Neural progenitor cell (in vitro differentiated cells): ENCODE measurements around the gene EYS. TPM values are rescaled to one million over a fixed set of nuclear protein-coding genes. Genes with fewer than 3 reads are reported as not detected.

Source experiments
- DNase-seq: peaks from one replicate; pipeline ENCODE4 v3.0.0-alpha.2; 2016; ENCODE audit warnings: low spot score
- H2AFZ ChIP-seq: fragments of 200-600 bp; sonication (generic); replicated peaks from 2 replicates; pipeline ENCODE4 v1.6.1; 2016; ENCODE audit warnings: antibody characterized with exemption
- H3F3A ChIP-seq: fragments of 200-600 bp; sonication (generic); 2 replicates; pipeline ENCODE4 v1.6.1; 2016; ENCODE audit warnings: antibody characterized with exemption, low read depth
- H3K27ac ChIP-seq: fragments of 200-600 bp; sonication (generic); 2 replicates; pipeline ENCODE4 v1.5.1; 2016; ENCODE audit warnings: mild to moderate bottlenecking
- H3K27me3 ChIP-seq: fragments of 200-600 bp; sonication (generic); 2 replicates; pipeline ENCODE4 v1.6.1; 2016; ENCODE audit warnings: mild to moderate bottlenecking, moderate library complexity
- H3K36me3 ChIP-seq: fragments of 200-600 bp; sonication (generic); 2 replicates; pipeline ENCODE4 v1.5.1; 2016
- H3K4me1 ChIP-seq: fragments of 200-600 bp; sonication (generic); 2 replicates; pipeline ENCODE4 v1.6.1; 2016; ENCODE audit warnings: mixed run types
- H3K4me2 ChIP-seq: fragments of 200-600 bp; sonication (generic); 2 replicates; pipeline ENCODE4 v1.6.1; 2016
- H3K4me3 ChIP-seq: fragments of 200-600 bp; sonication (generic); 2 replicates; pipeline ENCODE4 v1.5.1; 2016
- H3K79me2 ChIP-seq: fragments of 200-600 bp; sonication (generic); 2 replicates; pipeline ENCODE4 v1.6.1; 2016; ENCODE audit warnings: low read depth
- H3K9ac ChIP-seq: fragments of 200-600 bp; sonication (generic); 2 replicates; pipeline ENCODE4 v1.6.1; 2016
- H3K9me3 ChIP-seq: fragments of 200-600 bp; sonication (generic); 2 replicates; pipeline ENCODE4 v1.5.1; 2016; ENCODE audit warnings: low read depth
- H4K20me1 ChIP-seq: fragments of 200-600 bp; sonication (generic); 2 replicates; pipeline ENCODE4 v1.6.1; 2016; ENCODE audit warnings: low read depth
- H3K27ac Mint-ChIP-seq: 3 replicates; pipeline ENCODE4 v1.8.0; 2021; ENCODE audit warnings: mixed read lengths
- H3K27me3 Mint-ChIP-seq: 2 replicates; pipeline ENCODE4 v1.8.0; 2022; ENCODE audit warnings: low read depth, mild to moderate bottlenecking, inconsistent platforms, moderate library complexity, mixed read lengths; ENCODE audit not compliant: insufficient read depth
- H3K36me3 Mint-ChIP-seq: 3 replicates; pipeline ENCODE4 v1.8.0; 2021; ENCODE audit warnings: mixed read lengths
- H3K4me1 Mint-ChIP-seq: 3 replicates; pipeline ENCODE4 v1.8.0; 2021; ENCODE audit warnings: mixed read lengths
- H3K4me3 Mint-ChIP-seq: 3 replicates; pipeline ENCODE4 v1.8.0; 2021; ENCODE audit warnings: mild to moderate bottlenecking, moderate library complexity, mixed read lengths
- H3K9me3 Mint-ChIP-seq: 3 replicates; pipeline ENCODE4 v1.8.0; 2020; ENCODE audit warnings: mixed read lengths
- CTCF ChIP-seq: fragments of 200-600 bp; sonication (generic); IDR thresholded peaks from 2 replicates; pipeline ENCODE4 v1.5.1; 2017; ENCODE audit warnings: antibody characterized with exemption, mild to moderate bottlenecking
- EZH2 ChIP-seq: fragments of 200-600 bp; sonication (generic); IDR thresholded peaks from 2 replicates; pipeline ENCODE4 v1.6.1; 2017; ENCODE audit warnings: antibody characterized with exemption, mild to moderate bottlenecking, moderate library complexity
- EZH2phosphoT487 ChIP-seq: fragments of 200-600 bp; sonication (generic); IDR thresholded peaks from 2 replicates; pipeline ENCODE4 v1.6.1; 2017; ENCODE audit warnings: antibody characterized with exemption
- total RNA-seq: library from RNA; depleted of rRNA; stranded (reverse); fragments of >200 nt; gene quantifications from 2 replicates; pipeline ENCODE4 v1.2.3, GENCODE V29; 2015; ENCODE audit warnings: low replicate concordance

Gene EYS
- total RNA-seq, 1 donor from 2014 or later = not detected

DNA sequence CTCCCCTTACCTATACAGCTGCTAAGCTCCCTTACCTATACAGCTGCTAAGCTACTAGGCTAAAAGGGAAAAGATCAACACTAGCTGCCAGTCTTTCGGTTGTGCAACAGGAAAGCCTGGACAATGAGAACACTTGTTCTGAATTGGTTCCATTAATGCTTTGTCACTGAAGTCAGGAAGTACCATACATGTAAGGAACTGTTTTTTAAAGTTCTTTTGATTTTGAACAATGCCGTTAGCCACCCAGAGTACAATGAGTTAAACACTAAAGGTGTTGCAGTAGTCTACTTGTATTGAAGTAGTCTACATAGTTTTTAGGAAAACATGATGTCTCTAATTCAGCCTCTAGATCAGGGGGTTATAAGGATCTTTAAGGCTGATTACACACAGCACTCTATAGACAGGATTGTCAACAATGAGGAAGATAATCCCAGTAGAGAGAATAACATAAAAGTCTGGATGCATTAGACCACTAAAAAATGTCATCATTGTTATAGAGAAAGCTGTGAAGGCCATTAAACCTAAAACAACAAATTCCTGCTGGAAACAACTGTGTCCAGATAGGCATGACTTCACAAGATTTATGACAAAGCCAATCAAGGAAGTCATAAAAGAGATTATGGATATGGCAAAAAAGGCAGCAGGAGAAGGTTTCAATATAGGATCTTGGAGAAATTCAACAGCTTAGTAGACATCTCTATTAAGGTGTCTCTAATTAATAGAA, 1765.1 kb downstream of the EYS start:
- no peak for TF ChIP-seq EZH2
- TF ChIP-seq CTCF = no peak
- no peak for TF ChIP-seq EZH2phosphoT487
- Histone ChIP-seq H4K20me1 (no peaks in the 10 kb centered on the region), H3K27ac (peak overlapping the region; percentile 71), H3K79me2 (no peaks in the 10 kb centered on the region), H3K36me3 (no peaks in the 10 kb centered on the region), H3F3A (peaks cover 40% of the 10 kb centered on the region), H3K4me2 (peak overlapping the region; percentile 4), H3K27me3 (no peaks in the 10 kb centered on the region), H3K4me3 (no peak overlapping the region), H2AFZ (peak overlapping the region; percentile 23), H3K9ac (no peak overlapping the region), H3K9me3 (no peaks in the 10 kb centered on the region), H3K4me1 (peaks cover 56% of the 10 kb centered on the region)
- DNase-seq = peak; percentile 7
- Mint-ChIP-seq H3K36me3 (peaks cover 4% of the 10 kb centered on the region), H3K9me3 (peaks cover 16% of the 10 kb centered on the region), H3K27me3 (peaks cover 2% of the 10 kb centered on the region), H3K4me1 (peaks cover 47% of the 10 kb centered on the region), H3K4me3 (no peak overlapping the region), H3K27ac (peak overlapping the region; percentile 81)

DNA sequence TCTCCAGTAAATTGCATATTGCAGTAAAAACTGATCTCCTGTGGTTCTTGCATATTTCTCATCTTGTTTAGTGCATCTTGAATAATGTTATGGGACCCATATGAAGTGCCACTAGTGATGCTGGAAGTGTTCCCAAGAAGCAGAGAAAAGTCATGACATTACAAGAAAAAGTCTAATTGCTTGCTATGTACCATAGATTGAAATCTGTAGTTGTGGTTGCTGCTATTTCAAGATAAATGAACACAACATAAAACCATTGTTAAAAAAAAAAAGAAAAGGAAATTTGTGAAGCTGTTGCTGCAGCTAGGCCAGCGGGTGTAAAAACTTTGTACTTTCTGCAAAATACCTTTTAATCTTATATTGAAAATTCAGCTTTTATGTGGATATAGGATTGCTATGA, 1767.0 kb downstream of the EYS start:
- Histone ChIP-seq H3K9ac (no peak overlapping the region), H4K20me1 (no peaks in the 10 kb centered on the region), H3K4me1 (peaks cover 56% of the 10 kb centered on the region), H3K4me2 (no peak overlapping the region), H3K27me3 (no peaks in the 10 kb centered on the region), H3K9me3 (no peaks in the 10 kb centered on the region), H3K4me3 (no peak overlapping the region), H3F3A (peaks cover 37% of the 10 kb centered on the region), H3K27ac (no peak overlapping the region), H3K36me3 (no peaks in the 10 kb centered on the region), H3K79me2 (no peaks in the 10 kb centered on the region), H2AFZ (peak overlapping the region; percentile 7)
- Mint-ChIP-seq H3K36me3 (peaks cover 7% of the 10 kb centered on the region), H3K4me3 (no peak overlapping the region), H3K27ac (peak overlapping the region; percentile 6), H3K4me1 (peaks cover 54% of the 10 kb centered on the region), H3K27me3 (peaks cover 2% of the 10 kb centered on the region), H3K9me3 (peaks cover 18% of the 10 kb centered on the region)
- no peak for DNase-seq
- TF ChIP-seq EZH2phosphoT487 (no peak), EZH2 (no peak), CTCF (no peak)

GRCh38 chr6:63936399-63936798, 1770.6 kb downstream of the EYS start:
- H2AFZ ChIP-seq = no peak overlapping the region
- H3K27me3 Mint-ChIP-seq = peaks cover 5% of the 10 kb centered on the region
- no peak overlapping the region for H3K4me2 ChIP-seq
- H3K27ac Mint-ChIP-seq = peak overlapping the region; percentile 40
- H3K9ac ChIP-seq = no peak overlapping the region
- H3K4me1 ChIP-seq = peaks cover 25% of the 10 kb centered on the region
- no peak overlapping the region for H3K4me3 Mint-ChIP-seq
- no peaks in the 10 kb centered on the region for H3K36me3 ChIP-seq
- H3K4me1 Mint-ChIP-seq = peaks cover 33% of the 10 kb centered on the region
- peaks cover 11% of the 10 kb centered on the region for H3K36me3 Mint-ChIP-seq
- no peaks in the 10 kb centered on the region for H3K9me3 ChIP-seq
- no peak overlapping the region for H3K27ac ChIP-seq
- H3K27me3 ChIP-seq = no peaks in the 10 kb centered on the region
- TF ChIP-seq EZH2phosphoT487 (no peak), CTCF (no peak), EZH2 (no peak)
- H3K9me3 Mint-ChIP-seq = peaks cover 21% of the 10 kb centered on the region
- peaks cover under 1% of the 10 kb centered on the region for H3F3A ChIP-seq
- H3K79me2 ChIP-seq = no peaks in the 10 kb centered on the region
- no peak for DNase-seq
- no peaks in the 10 kb centered on the region for H4K20me1 ChIP-seq
- H3K4me3 ChIP-seq = no peak overlapping the region
